ENCODE data around the gene CATSPER3. TPM values are rescaled to one million over a fixed set of nuclear protein-coding genes. Genes with fewer than 3 reads are reported as not detected.

Gene CATSPER3
- total RNA-seq: not detected in 2 replicates

DNA sequence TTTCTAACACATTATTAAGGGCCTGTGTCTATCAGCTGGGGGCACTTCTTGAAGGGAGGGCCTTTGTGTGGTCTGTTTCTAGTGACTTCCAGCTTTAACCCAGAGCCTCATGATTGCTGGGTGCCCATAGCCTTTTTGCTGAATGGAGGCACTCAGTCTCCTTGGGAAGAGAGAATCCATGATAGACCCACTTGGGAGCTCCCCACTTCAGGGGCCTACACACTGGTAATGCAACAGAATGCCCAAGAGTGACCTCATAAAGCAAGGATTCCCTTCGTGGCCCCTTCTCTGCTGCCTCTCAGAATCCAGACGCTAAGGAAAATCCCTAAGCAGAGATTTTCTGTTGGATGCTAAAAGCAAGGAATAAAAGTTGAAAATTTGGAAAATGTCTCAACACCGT, at the start of gene CATSPER3:
Gene CATSPER3, plus strand, starts transcription at position 301 of the 400 bp plus-strand sequence. Its CDS starts 85 bp downstream, at position 386.

DNA sequence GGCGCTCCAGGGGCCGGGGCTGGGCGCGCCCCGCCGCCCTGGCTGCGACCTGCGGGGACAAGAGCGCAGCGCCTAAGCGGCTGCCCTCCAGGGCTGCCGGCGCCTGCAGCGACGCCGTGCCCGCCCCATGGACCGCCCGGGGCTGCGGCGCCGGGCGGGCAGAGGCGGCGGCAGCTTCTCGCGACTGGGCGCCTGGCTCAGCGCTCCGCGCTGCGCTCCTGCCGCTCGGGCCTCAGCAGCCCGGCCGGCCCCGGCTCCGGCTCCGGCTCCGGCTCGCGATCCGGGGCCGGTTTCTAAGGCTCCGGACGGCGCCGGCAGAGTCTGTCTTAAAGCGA, 66.2 kb downstream of the CATSPER3 start, which contains the start of gene PITX1:
Gene PITX1, minus strand, starts transcription at position 328 of the 335 bp plus-strand sequence. CDS start 347 bp downstream, outside the sequence.

Small RNAs within 50 kb of the gene (small RNA-seq; reads per million reads assigned to genes)
- gene MIR4461 (not detected), gene MTND3P25 (8.1 reads per million, percentile 90 among the genes with 10 or more reads in this experiment), gene MTND4LP30 (not detected)

Other genes with a start within 250 kb of the CATSPER3 start
- gene CAMLG, start 229.4 kb upstream of the CATSPER3 start, total RNA-seq: 31.9 and 33.6 TPM in 2 replicates
- gene DDX46, start 209.1 kb upstream of the CATSPER3 start, total RNA-seq: 57.0 and 60.3 TPM in 2 replicates
- 79.9 and 84.0 TPM in 2 replicates for gene C5orf24, start 121.9 kb upstream of the CATSPER3 start, total RNA-seq
- gene TXNDC15, start 93.5 kb upstream of the CATSPER3 start, total RNA-seq: 61.6 and 67.1 TPM in 2 replicates
- gene PCBD2, start 62.8 kb upstream of the CATSPER3 start, total RNA-seq: 5.9 and 6.3 TPM in 2 replicates
- 0.57 and 0.93 TPM in 2 replicates for gene PITX1, start 66.3 kb downstream of the CATSPER3 start, total RNA-seq